SIG-M5 treated with dmso at 0.1 percent for 504 hours (cell line): Measurements from ENCODE around the gene HBM.
"Not testable (repeated sequence)": the region's sequence is repeated elsewhere in the genome, so short reads cannot be mapped to it uniquely, and the experiment has no call there.

ENCODE experiments used
- DNase-seq: peaks from one replicate; lab custom pipeline; 2025; ENCODE audit not compliant: unreplicated experiment; lab: John Stamatoyannopoulos, UW

The HBM gene

GRCh38 chr16:167122-167690, 1.4 kb downstream of the HBM start:
- DNase-seq, result no peak

DNA sequence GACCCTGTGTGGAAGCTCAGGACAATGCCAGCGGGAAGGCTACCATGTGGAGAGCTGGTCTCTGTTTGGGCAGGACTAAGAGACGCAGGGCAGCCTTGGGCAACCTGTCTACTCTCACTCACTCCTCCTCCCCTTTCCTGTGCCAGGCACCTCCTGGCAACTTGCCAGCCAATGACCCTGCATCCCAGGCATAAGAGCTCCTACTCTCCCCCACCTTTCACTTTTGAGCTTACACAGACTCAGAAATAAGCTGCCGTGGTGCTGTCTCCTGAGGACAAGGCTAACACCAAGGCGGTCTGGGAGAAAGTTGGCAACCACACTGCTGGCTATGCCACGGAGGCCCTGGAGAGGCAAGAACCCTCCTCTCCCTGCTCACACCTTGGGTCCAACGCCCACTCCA, 2.6 kb downstream of the HBM start:
- DNase-seq, result no peak

DNA sequence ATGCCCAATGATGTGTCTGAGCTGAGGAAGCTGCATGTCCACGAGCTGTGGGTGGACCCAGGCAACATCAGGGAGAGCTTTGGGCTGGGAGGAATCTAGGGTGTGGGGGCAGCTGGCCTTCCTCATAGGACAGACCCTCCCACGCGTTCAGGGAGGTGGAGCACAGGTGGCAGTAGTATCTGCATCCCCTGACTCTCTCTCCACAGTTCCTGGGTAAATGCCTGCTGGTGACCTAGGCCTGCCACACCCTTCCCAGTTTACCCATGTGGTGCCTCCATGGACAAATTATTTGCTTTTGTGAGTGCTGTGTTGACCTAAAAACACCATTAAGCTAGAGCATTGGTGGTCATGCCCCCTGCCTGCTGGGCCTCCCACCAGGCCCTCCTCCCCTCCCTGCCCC, 3.2 kb downstream of the HBM start:
- DNase-seq, result no peak

GRCh38 chr16:170088-170507, 4.3 kb downstream of the HBM start:
- DNase-seq, result peak; percentile 41

DNA sequence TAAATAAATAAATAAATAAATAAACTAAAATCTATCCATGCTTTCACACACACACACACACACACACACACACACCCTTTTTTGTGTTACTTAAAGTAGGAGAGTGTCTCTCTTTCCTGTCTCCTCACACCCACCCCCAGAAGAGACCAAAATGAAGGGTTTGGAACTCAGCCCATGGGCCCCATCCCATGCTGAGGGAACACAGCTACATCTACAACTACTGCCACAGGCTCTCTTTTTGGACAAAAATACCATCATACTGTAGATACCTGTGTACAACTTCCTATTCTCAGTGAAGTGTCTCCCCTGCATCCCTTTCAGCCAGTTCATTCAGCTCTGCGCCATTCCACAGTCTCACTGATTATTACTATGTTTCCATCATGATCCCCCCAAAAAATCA, 5.0 kb downstream of the HBM start:
- DNase-seq, result no peak

- DNase-seq, result not testable (repeated sequence)
Measured at GRCh38 chr16:172374-172941, 6.7 kb downstream of the HBM start, which contains the start of gene HBA2. Gene HBA2 (plus strand): TSS chr16:172876. CDS start chr16:172913, 37 bp downstream.

DNA sequence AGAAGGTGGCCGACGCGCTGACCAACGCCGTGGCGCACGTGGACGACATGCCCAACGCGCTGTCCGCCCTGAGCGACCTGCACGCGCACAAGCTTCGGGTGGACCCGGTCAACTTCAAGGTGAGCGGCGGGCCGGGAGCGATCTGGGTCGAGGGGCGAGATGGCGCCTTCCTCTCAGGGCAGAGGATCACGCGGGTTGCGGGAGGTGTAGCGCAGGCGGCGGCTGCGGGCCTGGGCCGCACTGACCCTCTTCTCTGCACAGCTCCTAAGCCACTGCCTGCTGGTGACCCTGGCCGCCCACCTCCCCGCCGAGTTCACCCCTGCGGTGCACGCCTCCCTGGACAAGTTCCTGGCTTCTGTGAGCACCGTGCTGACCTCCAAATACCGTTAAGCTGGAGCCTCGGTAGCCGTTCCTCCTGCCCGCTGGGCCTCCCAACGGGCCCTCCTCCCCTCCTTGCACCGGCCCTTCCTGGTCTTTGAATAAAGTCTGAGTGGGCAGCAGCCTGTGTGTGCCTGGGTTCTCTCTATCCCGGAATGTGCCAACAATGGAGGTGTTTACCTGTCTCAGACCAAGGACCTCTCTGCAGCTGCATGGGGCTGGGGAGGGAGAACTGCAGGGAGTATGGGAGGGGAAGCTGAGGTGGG, 7.6 kb downstream of the HBM start:
- not testable (repeated sequence) for DNase-seq

GRCh38 chr16:173928-174769, 8.4 kb downstream of the HBM start:
- not testable (repeated sequence) for DNase-seq

- DNase-seq, result peak; percentile 18
Measured at GRCh38 chr16:175011-175949, 9.5 kb downstream of the HBM start.

DNA sequence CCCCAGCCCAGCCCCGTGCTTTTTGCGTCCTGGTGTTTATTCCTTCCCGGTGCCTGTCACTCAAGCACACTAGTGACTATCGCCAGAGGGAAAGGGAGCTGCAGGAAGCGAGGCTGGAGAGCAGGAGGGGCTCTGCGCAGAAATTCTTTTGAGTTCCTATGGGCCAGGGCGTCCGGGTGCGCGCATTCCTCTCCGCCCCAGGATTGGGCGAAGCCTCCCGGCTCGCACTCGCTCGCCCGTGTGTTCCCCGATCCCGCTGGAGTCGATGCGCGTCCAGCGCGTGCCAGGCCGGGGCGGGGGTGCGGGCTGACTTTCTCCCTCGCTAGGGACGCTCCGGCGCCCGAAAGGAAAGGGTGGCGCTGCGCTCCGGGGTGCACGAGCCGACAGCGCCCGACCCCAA, 10.2 kb downstream of the HBM start:
- DNase-seq, result not testable (repeated sequence)

GRCh38 chr16:176477-177382, 11.0 kb downstream of the HBM start, which contains the start of gene HBA1:
Gene HBA1 (plus strand): TSS chr16:176680. CDS start chr16:176717, 37 bp downstream.
- DNase-seq, result not testable (repeated sequence)

DNA sequence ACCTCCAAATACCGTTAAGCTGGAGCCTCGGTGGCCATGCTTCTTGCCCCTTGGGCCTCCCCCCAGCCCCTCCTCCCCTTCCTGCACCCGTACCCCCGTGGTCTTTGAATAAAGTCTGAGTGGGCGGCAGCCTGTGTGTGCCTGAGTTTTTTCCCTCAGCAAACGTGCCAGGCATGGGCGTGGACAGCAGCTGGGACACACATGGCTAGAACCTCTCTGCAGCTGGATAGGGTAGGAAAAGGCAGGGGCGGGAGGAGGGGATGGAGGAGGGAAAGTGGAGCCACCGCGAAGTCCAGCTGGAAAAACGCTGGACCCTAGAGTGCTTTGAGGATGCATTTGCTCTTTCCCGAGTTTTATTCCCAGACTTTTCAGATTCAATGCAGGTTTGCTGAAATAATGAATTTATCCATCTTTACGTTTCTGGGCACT, 11.6 kb downstream of the HBM start:
- DNase-seq, result peak; percentile 92

- DNase-seq, result no peak
Measured at GRCh38 chr16:177981-178667, 12.3 kb downstream of the HBM start.

DNA sequence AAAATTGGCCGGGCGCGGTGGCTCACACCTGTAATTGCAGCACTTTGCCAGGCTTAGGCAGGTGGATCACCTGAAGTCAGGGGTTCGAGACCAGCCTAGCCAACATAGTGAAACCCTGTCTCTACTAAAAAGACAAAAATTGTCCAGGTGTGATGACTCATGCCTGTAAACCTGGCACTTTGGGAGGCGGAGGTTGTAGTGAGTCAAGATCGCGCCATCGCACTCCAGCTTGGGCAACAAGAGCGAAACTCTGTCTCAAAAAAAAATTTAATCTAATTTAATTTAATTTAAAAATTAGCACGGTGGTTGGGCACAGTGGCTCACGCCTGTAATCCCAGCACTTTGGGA, 12.9 kb downstream of the HBM start:
- no peak for DNase-seq

DNA sequence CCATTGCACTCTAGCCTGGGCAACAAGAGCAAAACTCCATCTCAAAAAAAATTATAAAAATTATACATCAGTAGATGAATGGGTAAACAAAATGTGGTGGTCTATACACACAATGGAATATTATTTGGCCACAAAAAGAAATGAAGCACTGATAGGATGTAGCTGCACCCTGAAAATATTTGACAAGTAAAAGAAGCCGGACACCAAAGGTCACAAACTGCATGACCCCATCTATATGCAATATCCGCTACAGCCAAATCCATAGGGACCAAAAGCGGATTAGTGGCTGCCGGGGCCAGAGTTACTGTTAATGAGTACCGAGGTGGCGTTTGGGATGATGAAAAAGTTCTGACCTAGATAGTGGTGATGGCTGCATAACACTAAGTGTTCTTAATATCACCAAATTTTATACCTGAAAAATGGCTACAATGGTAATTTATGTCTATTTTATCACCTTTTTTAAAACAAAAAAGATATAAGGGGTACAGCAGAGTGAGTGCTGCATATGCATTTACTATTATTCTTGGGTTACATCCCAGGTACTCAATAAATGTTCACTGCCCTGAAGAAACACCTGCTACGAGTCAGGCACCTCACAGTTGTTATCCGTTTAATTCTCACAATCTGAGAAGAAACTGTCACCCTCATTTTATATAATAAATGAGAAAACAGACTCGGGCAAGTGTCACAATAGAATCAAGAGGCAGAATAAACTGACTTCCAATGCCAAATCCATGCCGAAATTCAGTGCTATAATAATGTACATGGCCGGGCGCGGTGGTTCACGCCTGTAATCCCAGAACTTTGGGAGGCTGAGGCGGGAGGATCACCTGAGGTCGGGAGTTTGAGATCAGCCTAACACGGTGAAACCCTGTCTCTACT, 13.7 kb downstream of the HBM start:
- DNase-seq, result no peak

- peak; percentile 9 for DNase-seq
Measured at GRCh38 chr16:180101-180675, 14.4 kb downstream of the HBM start, which contains the start of gene HBQ1. Gene HBQ1 (plus strand): TSS chr16:180459. CDS start chr16:180487, 28 bp downstream.
